LNCAP (cell line): ENCODE results near the gene ZBTB2.

Source experiments
- TF ChIP-seq, protein P1 (sequence below): fragments of 450-650 bp; IDR thresholded peaks from 2 replicates; pipeline ENCODE4 v1.5.1; 2017; ENCODE audit warnings: mild to moderate bottlenecking

ZBTB2 gene, protein sequence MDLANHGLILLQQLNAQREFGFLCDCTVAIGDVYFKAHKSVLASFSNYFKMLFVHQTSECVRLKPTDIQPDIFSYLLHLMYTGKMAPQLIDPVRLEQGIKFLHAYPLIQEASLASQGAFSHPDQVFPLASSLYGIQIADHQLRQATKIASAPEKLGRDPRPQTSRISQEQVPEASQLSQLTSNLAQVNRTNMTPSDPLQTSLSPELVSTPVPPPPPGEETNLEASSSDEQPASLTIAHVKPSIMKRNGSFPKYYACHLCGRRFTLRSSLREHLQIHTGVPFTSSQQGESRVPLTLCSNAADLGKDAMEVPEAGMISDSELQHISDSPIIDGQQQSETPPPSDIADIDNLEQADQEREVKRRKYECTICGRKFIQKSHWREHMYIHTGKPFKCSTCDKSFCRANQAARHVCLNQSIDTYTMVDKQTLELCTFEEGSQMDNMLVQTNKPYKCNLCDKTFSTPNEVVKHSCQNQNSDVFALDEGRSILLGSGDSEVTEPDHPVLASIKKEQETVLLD

DNA sequence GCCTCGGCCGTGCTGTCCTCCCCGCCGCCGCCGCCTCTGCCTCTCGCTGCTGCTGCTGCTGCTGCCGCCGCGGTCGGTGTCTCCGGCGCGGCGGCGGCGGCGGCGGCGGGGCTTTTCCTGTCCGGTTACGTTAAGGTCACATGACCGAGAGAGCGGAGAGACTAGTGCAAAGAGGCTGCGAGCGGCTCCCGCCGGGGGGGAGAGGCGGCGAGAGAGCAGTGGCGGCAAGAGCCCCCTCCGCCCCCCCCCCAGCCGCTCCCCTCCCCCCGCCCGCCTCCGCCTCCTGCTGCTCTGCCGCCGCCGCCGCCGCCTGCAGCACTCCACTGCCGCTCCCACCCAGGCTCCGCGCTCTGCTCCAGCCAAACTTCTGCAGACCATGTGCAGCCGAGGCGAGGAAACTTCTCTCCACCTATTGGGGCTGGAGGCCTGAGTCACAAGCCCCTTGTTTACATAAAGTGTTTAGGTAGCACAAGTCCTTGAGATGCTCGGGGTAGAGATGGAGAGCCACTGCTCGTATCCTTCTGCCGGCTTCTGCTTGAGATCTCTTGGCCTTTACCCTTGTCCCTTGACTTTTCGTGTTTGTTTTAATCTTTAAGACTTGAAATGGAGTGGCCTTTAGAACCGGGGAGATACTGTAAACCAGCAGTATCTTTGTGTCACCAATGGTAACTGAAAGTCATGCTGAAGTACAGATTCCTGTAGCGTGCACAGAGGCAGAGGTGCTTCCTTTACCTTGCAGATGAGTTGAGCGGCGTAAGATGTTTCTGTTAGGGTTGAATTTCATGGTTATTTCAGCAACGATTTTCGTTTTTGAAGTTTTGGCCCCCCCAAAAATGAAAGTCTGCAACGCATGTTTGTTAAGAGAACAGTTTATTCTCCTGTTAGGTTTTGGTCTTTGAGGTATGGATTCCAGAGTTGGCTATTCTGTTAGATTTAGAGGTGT, at the start of gene ZBTB2:
ZBTB2 (minus strand) TSS at position 89 of the 943 bp plus-strand sequence. CDS start 17,922 bp downstream, outside the sequence.
- TF ChIP-seq, protein P1, sequence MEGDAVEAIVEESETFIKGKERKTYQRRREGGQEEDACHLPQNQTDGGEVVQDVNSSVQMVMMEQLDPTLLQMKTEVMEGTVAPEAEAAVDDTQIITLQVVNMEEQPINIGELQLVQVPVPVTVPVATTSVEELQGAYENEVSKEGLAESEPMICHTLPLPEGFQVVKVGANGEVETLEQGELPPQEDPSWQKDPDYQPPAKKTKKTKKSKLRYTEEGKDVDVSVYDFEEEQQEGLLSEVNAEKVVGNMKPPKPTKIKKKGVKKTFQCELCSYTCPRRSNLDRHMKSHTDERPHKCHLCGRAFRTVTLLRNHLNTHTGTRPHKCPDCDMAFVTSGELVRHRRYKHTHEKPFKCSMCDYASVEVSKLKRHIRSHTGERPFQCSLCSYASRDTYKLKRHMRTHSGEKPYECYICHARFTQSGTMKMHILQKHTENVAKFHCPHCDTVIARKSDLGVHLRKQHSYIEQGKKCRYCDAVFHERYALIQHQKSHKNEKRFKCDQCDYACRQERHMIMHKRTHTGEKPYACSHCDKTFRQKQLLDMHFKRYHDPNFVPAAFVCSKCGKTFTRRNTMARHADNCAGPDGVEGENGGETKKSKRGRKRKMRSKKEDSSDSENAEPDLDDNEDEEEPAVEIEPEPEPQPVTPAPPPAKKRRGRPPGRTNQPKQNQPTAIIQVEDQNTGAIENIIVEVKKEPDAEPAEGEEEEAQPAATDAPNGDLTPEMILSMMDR = no peak

DNA sequence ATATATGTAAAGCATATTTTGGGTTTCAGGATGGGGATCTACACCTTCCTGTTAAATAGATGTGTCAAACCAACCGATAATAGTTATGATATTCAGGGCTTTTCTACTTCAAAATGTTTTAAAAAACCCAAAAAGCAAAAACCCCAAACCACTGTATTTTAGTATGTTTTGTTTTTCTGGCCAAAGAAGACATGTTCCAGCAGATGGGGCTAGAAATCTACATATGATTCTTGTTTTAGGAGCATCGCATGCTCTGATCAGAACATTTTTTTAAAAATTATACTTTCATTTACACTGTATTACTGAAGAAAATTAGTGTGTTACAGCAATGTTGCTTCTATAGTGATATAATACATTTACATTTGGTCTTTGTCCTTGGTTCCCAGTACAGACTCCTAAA, 49.6 kb upstream of the ZBTB2 start:
- TF ChIP-seq, protein P1 = no peak

DNA sequence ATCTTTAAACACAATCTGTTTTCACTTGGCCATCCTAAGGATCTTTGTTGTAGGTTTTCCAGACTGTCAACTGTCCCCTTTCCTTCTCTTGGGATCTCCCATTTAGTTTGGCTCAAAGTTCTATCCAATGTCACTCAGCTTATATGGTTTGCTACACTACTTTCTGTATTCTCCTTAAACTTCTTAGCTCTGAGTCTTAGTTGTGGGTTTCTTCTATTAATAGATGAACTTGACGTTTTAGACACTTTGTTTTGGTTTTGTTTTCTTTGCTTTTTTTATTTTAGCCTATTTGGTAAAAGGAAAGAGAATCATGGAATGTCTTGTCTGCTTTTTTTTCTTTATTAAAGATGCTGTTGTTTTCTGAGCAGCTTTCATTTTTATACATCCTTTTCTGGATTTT, 49.1 kb upstream of the ZBTB2 start:
- TF ChIP-seq, protein P1 = no peak

GRCh38 chr6:151437401-151437800, 46.0 kb upstream of the ZBTB2 start:
- TF ChIP-seq, protein P1 = no peak

DNA sequence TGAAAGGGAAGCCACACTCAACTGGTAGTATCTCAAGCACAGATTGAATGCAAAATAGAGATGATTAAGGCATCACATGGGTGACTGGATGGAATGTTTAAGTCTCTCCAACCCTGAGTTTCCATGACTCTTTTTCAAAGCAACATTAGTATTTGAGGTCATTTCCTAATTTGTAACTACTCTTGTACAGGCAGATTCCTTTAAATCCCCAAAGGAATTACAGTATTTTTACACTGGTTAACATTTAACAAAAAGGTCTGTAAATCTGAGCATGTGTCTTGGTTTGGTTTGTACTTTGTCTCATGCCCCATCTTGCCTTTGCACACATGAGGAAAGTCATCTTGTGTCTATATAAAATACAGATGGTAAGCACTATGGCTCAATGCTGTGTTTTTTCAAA, 45.4 kb upstream of the ZBTB2 start:
- TF ChIP-seq, protein P1 = no peak

- TF ChIP-seq, protein P1 = no peak
Measured at GRCh38 chr6:151436300-151436699, 44.9 kb upstream of the ZBTB2 start.

DNA sequence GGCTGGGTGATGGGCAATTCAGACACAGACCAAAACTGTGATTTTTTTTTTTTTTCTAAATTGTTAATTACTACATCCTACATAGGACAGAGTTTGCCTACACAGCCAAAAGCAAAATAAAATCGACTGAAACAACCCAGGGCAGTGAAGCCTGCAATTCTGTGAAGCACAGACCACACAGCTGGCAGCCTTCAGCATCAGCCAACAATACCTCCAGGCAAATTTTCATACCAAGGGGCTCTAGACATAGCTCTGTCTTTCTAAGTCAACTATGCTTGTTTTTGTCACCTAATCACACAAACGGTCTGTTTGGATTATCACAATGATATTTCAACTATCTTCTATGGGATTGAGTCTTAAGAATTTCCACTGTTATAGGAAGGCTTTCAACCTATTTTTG, 43.0 kb upstream of the ZBTB2 start:
- TF ChIP-seq, protein P1 = no peak
